WTC11 (cell line): ENCODE results near the gene LPP.

Experiments
- SP1 ChIP-seq: sonication (generic); formaldehyde crosslinking; conservative IDR thresholded peaks from 2 replicates; pipeline ENCODE4 v1.8.1; 2022; ENCODE audit warnings: missing genetic modification reagents
- TEAD4 ChIP-seq: sonication (generic); formaldehyde crosslinking; IDR thresholded peaks from 2 replicates; pipeline ENCODE4 v1.8.0; 2022; ENCODE audit warnings: mild to moderate bottlenecking, missing genetic modification reagents
- ZNF121 ChIP-seq: sonication (generic); formaldehyde crosslinking; IDR thresholded peaks from 2 replicates; pipeline ENCODE4 v1.8.0; 2023; ENCODE audit warnings: missing genetic modification reagents
- TF ChIP-seq, protein P1 (sequence below): sonication (generic); formaldehyde crosslinking; IDR thresholded peaks from 2 replicates; pipeline ENCODE4 v1.8.1; 2023; ENCODE audit warnings: mild to moderate bottlenecking, missing genetic modification reagents
- TF ChIP-seq, protein P2 (sequence below): sonication (generic); formaldehyde crosslinking; IDR thresholded peaks from 2 replicates; pipeline ENCODE4 v1.8.0; 2022; ENCODE audit warnings: missing genetic modification reagents
- TF ChIP-seq, protein P3 (sequence below): fragments of 250-450 bp; sonication (Bioruptor Pico); IDR thresholded peaks from 2 replicates; pipeline ENCODE4 v1.8.0; 2021; ENCODE audit warnings: mild to moderate bottlenecking
- TF ChIP-seq, protein P4 (sequence below): sonication (generic); formaldehyde crosslinking; IDR thresholded peaks from 2 replicates; pipeline ENCODE4 v1.8.1; 2022; ENCODE audit warnings: low read depth, mild to moderate bottlenecking, moderate library complexity, missing genetic modification reagents, borderline replicate concordance
- TF ChIP-seq, protein P5 (sequence below): fragments of 200-600 bp; IDR thresholded peaks from 2 replicates; pipeline ENCODE4 v1.8.0; 2022; ENCODE audit warnings: antibody characterized with exemption
- TF ChIP-seq, protein P6 (sequence below): sonication (generic); formaldehyde crosslinking; IDR thresholded peaks from 2 replicates; pipeline ENCODE4 v1.8.0; 2022; ENCODE audit warnings: mild to moderate bottlenecking, missing genetic modification reagents

DNA sequence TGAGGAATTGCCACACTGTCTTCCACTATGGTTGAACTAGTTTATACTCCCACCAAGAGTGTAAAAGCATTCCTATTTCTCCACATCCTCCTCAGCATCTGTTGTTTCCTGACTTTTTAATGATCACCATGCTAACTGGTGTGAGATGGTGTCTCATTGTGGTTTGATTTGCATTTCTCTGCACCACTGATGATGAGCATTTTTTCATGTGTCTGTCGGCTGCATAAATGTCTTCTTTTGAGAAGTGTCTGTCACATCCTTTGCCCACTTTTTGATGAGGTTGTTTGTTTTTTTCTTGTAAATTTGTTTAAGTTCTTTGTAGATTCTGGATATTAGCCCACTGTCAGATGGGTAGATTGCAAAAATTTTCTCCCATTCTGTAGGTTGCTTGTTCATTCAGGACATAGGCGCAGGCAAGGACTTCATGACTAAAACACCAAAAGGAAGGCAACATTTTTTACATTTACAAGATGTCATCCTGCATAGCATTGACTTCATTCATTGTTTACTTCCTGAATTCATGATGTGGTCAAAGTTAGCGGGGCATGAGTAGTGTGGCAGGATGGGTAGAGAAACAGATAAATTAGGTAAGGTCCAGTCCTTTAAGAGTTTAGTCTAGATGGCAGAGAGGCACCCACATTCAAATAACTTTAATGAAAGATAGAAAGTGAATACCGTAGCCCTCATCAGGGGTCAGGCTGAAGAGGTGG lies 45.1 kb upstream of the LPP start:
- TF ChIP-seq, protein P1, sequence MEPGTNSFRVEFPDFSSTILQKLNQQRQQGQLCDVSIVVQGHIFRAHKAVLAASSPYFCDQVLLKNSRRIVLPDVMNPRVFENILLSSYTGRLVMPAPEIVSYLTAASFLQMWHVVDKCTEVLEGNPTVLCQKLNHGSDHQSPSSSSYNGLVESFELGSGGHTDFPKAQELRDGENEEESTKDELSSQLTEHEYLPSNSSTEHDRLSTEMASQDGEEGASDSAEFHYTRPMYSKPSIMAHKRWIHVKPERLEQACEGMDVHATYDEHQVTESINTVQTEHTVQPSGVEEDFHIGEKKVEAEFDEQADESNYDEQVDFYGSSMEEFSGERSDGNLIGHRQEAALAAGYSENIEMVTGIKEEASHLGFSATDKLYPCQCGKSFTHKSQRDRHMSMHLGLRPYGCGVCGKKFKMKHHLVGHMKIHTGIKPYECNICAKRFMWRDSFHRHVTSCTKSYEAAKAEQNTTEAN (CRISPR knock-in tag), result no peak
- TF ChIP-seq, protein P2, sequence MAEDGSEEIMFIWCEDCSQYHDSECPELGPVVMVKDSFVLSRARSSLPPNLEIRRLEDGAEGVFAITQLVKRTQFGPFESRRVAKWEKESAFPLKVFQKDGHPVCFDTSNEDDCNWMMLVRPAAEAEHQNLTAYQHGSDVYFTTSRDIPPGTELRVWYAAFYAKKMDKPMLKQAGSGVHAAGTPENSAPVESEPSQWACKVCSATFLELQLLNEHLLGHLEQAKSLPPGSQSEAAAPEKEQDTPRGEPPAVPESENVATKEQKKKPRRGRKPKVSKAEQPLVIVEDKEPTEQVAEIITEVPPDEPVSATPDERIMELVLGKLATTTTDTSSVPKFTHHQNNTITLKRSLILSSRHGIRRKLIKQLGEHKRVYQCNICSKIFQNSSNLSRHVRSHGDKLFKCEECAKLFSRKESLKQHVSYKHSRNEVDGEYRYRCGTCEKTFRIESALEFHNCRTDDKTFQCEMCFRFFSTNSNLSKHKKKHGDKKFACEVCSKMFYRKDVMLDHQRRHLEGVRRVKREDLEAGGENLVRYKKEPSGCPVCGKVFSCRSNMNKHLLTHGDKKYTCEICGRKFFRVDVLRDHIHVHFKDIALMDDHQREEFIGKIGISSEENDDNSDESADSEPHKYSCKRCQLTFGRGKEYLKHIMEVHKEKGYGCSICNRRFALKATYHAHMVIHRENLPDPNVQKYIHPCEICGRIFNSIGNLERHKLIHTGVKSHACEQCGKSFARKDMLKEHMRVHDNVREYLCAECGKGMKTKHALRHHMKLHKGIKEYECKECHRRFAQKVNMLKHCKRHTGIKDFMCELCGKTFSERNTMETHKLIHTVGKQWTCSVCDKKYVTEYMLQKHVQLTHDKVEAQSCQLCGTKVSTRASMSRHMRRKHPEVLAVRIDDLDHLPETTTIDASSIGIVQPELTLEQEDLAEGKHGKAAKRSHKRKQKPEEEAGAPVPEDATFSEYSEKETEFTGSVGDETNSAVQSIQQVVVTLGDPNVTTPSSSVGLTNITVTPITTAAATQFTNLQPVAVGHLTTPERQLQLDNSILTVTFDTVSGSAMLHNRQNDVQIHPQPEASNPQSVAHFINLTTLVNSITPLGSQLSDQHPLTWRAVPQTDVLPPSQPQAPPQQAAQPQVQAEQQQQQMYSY (CRISPR knock-in tag), result no peak
- TF ChIP-seq, protein P3, sequence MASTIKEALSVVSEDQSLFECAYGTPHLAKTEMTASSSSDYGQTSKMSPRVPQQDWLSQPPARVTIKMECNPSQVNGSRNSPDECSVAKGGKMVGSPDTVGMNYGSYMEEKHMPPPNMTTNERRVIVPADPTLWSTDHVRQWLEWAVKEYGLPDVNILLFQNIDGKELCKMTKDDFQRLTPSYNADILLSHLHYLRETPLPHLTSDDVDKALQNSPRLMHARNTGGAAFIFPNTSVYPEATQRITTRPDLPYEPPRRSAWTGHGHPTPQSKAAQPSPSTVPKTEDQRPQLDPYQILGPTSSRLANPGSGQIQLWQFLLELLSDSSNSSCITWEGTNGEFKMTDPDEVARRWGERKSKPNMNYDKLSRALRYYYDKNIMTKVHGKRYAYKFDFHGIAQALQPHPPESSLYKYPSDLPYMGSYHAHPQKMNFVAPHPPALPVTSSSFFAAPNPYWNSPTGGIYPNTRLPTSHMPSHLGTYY (CRISPR knock-in tag), result no peak
- TF ChIP-seq TEAD4 (CRISPR knock-in tag) (no peak), ZNF121 (CRISPR knock-in tag) (no peak), SP1 (CRISPR knock-in tag) (no peak)
- TF ChIP-seq, protein P4, sequence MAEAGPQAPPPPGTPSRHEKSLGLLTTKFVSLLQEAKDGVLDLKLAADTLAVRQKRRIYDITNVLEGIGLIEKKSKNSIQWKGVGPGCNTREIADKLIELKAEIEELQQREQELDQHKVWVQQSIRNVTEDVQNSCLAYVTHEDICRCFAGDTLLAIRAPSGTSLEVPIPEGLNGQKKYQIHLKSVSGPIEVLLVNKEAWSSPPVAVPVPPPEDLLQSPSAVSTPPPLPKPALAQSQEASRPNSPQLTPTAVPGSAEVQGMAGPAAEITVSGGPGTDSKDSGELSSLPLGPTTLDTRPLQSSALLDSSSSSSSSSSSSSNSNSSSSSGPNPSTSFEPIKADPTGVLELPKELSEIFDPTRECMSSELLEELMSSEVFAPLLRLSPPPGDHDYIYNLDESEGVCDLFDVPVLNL (CRISPR knock-in tag), result no peak
- TF ChIP-seq, protein P5, sequence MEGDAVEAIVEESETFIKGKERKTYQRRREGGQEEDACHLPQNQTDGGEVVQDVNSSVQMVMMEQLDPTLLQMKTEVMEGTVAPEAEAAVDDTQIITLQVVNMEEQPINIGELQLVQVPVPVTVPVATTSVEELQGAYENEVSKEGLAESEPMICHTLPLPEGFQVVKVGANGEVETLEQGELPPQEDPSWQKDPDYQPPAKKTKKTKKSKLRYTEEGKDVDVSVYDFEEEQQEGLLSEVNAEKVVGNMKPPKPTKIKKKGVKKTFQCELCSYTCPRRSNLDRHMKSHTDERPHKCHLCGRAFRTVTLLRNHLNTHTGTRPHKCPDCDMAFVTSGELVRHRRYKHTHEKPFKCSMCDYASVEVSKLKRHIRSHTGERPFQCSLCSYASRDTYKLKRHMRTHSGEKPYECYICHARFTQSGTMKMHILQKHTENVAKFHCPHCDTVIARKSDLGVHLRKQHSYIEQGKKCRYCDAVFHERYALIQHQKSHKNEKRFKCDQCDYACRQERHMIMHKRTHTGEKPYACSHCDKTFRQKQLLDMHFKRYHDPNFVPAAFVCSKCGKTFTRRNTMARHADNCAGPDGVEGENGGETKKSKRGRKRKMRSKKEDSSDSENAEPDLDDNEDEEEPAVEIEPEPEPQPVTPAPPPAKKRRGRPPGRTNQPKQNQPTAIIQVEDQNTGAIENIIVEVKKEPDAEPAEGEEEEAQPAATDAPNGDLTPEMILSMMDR, result no peak
- TF ChIP-seq, protein P6, sequence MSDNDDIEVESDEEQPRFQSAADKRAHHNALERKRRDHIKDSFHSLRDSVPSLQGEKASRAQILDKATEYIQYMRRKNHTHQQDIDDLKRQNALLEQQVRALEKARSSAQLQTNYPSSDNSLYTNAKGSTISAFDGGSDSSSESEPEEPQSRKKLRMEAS (CRISPR knock-in tag), result no peak
